Keratinocyte (primary cell): ENCODE data around the gene EDN2.

Experiments used
- CTCF ChIP-seq, 3 experiments: IDR thresholded peaks in 1 of 3; conservative IDR thresholded peaks in 1 of 3; optimal IDR thresholded peaks in 1 of 3; 2 replicates in 2 of 3; 3 replicates in 1 of 3; pipeline versions ENCODE3 to v1.5.1; 2011; ENCODE audit warnings: low read length in 3 of 3, mild to moderate bottlenecking in 3 of 3, moderate library complexity in 2 of 3, control low read depth in 1 of 3, inconsistent platforms in 1 of 3; ENCODE audit not compliant: insufficient read depth in 2 of 3; ENCODE audit errors: extremely low read depth in 1 of 3
- EZH2 ChIP-seq: IDR thresholded peaks from one replicate; pipeline ENCODE4 v1.6.1; 2012; ENCODE audit warnings: inconsistent platforms, mild to moderate bottlenecking, low read length, moderate library complexity

- TF ChIP-seq CTCF (optimal IDR thresholded peaks at IDR 0.05 in 1 of 3, IDR thresholded peaks at IDR 0.05 in 1 of 3, conservative IDR thresholded peaks at IDR 0.05 in 1 of 3; ENCODE audit: extremely low read depth in 1 of 3, insufficient read depth in 2 of 3, low read length in 3 of 3): no peak
- no peak for TF ChIP-seq EZH2
These were observed 32.6 kb upstream of the EDN2 start for GRCh38 chr1:41517062-41517438.
